WERI-Rb-1 (cell line): ENCODE results near the gene HP.

Experiments used
- DNase-seq: peaks from one replicate; pipeline ENCODE4 v3.0.0-alpha.2; 2020
- H3K27ac ChIP-seq: fragments of 250-450 bp; sonication (Bioruptor Pico); 2 replicates; pipeline ENCODE4 v1.5.1; 2020; ENCODE audit warnings: mild to moderate bottlenecking, moderate library complexity
- H3K27me3 ChIP-seq: fragments of 250-450 bp; sonication (Bioruptor Pico); 2 replicates; pipeline ENCODE4 v1.5.1; 2021; ENCODE audit warnings: mild to moderate bottlenecking, low read depth, moderate library complexity; ENCODE audit not compliant: insufficient read depth, severe bottlenecking
- H3K36me3 ChIP-seq: fragments of 250-450 bp; sonication (Bioruptor Pico); 2 replicates; pipeline ENCODE4 v1.5.1; 2020; ENCODE audit warnings: mild to moderate bottlenecking, moderate library complexity
- H3K4me3 ChIP-seq: 2 replicates; pipeline ENCODE4 v1.5.1; 2011; ENCODE audit warnings: low read depth, mild to moderate bottlenecking, control low read depth, low read length
- H3K9me3 ChIP-seq: fragments of 250-450 bp; sonication (Bioruptor Pico); 2 replicates; pipeline ENCODE4 v1.5.1; 2021; ENCODE audit warnings: mild to moderate bottlenecking, moderate library complexity; ENCODE audit not compliant: severe bottlenecking
- TF ChIP-seq, protein P1 (sequence below): IDR thresholded peaks from 2 replicates; pipeline ENCODE4 v1.5.1; 2011; ENCODE audit warnings: low read depth, mild to moderate bottlenecking, control low read depth, inconsistent platforms, low read length

HP gene

DNA sequence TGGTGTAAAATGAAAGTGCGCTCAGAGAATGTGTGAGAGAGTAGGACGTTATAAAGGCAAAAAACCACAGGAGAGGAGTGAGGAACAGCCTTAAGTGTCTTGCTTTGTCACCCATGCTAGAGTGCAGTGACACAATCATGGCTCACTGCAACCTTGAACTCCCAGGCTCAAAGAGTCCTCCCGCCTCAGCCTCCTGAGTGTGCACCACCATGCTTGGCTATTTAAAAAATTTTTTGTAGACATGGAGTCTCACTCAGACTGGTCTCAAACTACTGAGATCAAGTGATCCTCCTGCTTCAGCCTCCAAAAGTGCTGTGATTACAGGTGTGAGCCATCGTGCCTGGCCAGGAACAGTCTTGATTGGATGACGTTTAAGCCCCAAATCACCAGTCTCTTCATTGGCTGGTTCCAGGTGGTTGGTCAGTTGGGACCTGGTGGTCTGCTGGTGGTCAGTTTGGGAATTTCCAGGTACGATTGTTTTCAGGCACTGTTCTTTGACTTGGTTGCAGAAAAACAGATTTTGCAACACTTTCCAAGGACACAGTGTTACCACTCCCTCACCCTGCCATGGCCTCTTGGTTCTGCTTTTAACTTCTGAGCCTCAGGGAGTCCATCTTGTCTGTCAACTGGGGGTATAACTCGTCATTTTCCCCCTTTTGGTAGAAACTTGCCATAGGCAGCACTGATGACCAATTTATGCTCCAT, 24.6 kb upstream of the HP start:
- Histone ChIP-seq H3K4me3 (no peak overlapping the region), H3K27ac (no peak overlapping the region), H3K27me3 (no peaks in the 10 kb centered on the region), H3K36me3 (peaks cover 7% of the 10 kb centered on the region), H3K9me3 (no peaks in the 10 kb centered on the region)
- TF ChIP-seq, protein P1, sequence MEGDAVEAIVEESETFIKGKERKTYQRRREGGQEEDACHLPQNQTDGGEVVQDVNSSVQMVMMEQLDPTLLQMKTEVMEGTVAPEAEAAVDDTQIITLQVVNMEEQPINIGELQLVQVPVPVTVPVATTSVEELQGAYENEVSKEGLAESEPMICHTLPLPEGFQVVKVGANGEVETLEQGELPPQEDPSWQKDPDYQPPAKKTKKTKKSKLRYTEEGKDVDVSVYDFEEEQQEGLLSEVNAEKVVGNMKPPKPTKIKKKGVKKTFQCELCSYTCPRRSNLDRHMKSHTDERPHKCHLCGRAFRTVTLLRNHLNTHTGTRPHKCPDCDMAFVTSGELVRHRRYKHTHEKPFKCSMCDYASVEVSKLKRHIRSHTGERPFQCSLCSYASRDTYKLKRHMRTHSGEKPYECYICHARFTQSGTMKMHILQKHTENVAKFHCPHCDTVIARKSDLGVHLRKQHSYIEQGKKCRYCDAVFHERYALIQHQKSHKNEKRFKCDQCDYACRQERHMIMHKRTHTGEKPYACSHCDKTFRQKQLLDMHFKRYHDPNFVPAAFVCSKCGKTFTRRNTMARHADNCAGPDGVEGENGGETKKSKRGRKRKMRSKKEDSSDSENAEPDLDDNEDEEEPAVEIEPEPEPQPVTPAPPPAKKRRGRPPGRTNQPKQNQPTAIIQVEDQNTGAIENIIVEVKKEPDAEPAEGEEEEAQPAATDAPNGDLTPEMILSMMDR = no peak
- no peak for DNase-seq

DNA sequence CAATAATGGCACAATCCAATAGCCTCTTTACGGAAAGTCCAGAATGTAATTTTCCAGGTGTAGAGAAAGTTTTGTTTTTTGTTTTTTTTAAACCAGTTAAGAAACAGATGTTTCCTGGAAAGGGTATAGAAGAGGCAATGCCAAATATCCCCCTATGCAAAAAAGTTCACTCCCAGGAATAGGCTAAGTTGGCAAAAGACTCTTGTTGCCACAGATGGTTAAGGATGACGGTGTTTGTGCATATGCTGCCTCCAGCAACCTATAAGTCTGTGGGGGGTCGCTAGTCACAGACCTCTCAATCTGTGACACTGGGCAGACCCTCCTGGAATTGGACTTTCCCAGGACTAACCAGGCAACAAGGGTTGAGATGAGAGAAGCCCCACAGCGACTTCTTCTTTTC, 20.9 kb upstream of the HP start:
- Histone ChIP-seq H3K4me3 (no peak overlapping the region), H3K9me3 (no peaks in the 10 kb centered on the region), H3K36me3 (no peaks in the 10 kb centered on the region), H3K27me3 (no peaks in the 10 kb centered on the region), H3K27ac (no peak overlapping the region)
- TF ChIP-seq, protein P1 = no peak
- DNase-seq = no peak

DNA sequence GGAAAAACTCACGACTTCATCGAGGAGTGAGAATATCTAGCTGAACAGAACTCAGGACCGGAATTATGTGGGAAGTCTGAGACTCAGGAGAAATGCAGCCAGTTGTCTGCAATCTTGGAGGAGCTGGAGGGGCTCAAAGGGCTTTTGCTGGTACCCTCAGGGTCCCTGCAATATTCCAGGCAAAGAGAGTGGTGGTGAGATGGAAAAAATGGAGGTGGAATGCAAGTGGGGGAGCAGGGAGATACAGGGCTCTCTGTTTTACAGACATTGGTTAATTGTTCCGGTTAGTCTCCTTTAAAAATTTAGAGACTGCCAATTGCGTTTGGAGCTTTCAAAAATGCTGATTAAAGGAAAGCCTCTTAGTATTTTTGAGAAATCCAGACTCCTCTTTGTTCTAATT, 18.2 kb upstream of the HP start:
- Histone ChIP-seq H3K27me3 (no peaks in the 10 kb centered on the region), H3K4me3 (no peak overlapping the region), H3K9me3 (no peaks in the 10 kb centered on the region), H3K27ac (no peak overlapping the region), H3K36me3 (no peaks in the 10 kb centered on the region)
- TF ChIP-seq, protein P1 = no peak
- DNase-seq = no peak

DNA sequence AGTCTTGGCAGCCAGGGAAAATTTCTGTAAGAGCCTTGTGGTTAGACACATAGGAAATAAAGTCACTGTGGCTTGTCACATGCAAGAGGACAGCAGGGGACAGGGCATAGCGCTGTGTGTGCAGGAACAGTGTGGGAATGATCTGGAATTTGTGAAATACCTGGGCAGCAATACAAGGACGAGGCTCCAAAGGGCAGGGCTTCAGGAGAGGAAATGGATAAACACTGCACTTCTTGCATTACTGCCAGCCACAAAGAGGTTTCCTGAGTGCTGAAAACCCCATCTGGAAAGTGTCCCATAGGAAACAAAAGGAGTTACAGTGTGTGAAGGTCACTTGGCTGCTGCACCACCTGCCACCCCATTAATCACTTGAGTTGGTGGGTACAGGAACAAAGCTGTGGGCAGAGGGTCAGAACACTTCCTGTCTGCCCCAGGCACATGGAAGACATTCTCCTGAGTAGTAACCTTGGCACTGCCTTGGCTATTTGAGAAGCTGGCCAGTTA, 12.1 kb upstream of the HP start:
- Histone ChIP-seq H3K9me3 (no peaks in the 10 kb centered on the region), H3K4me3 (no peak overlapping the region), H3K36me3 (no peaks in the 10 kb centered on the region), H3K27ac (no peak overlapping the region), H3K27me3 (no peaks in the 10 kb centered on the region)
- no peak for DNase-seq
- TF ChIP-seq, protein P1 = no peak

DNA sequence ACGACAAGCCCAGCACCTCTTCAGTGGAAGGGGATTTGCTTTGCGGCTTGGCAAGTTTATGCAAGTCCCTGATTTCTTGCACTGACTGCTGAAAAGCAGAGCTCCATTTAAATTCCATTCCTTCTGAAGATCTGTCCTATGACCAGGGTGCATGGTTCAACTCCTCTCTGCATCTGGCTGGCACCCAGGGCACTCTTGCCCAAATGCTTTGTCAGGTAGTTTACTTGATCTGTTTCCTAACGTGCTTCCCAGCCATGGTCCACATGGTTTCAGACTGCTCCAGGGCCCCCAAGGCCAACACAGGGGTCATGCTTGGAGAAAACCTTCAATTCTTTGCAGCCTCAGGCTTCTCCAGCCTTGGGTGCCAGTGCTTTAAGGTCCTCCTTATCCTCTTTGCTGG, 11.2 kb upstream of the HP start:
- H3K27me3 ChIP-seq = no peaks in the 10 kb centered on the region
- TF ChIP-seq, protein P1 = no peak
- no peaks in the 10 kb centered on the region for H3K36me3 ChIP-seq
- H3K4me3 ChIP-seq = no peak overlapping the region
- no peak for DNase-seq
- no peak overlapping the region for H3K27ac ChIP-seq
- H3K9me3 ChIP-seq = no peaks in the 10 kb centered on the region

DNA sequence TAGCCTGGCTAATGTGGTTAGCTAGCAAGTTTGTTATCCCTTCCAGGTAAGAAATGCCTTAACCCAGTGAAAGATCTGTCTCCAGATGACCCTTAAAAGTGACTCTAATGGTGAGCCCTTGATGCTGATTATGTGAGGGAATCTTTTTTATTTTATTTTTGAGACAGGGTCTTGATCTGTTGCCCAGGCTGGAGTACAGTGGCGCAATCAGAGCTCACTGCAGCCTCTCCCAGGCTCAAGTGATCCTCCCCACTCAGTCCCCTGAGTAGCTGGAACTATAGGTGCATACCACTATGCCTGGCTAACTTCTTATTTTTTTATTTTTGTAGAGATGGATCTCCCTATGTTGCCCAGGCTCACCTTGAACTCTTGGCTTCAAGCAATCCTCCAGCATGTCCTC, 10.8 kb upstream of the HP start:
- Histone ChIP-seq H3K9me3 (no peaks in the 10 kb centered on the region), H3K4me3 (no peak overlapping the region), H3K36me3 (no peaks in the 10 kb centered on the region), H3K27me3 (no peaks in the 10 kb centered on the region), H3K27ac (no peak overlapping the region)
- DNase-seq = no peak
- TF ChIP-seq, protein P1 = no peak
